ENCODE measurements around the gene TAF9B.

- TF ChIP-seq CTCF (IDR thresholded peaks at IDR 0.05; ENCODE audit: low read depth, low read length, poor library complexity, severe bottlenecking) (no peak), EZH2phosphoT487 (IDR thresholded peaks at IDR 0.05; ENCODE audit: borderline replicate concordance, low read length) (no peak)
These were observed 34.8 kb downstream of the TAF9B start for GRCh38 chrX:78104447-78105176.
